Ramos (cell line): ENCODE data around the gene LBH.
"Not testable (repeated sequence)": the region's sequence is repeated elsewhere in the genome, so short reads cannot be mapped to it uniquely, and the experiment has no call there.

Experiments used
- in situ Hi-C: fragments of 300-500 bp; cut with MboI; formaldehyde crosslinking; loops from one replicate; pipeline ENCODE4 v1.14.3; 2022; ENCODE audit warnings: low sequenced_read_pairs; ENCODE audit not compliant: unreplicated experiment

Gene LBH

GRCh38 chr2:30269114-30269770, 37.9 kb downstream of the LBH start:
- in situ Hi-C loops = not testable (repeated sequence)

GRCh38 chr2:30269771-30270145, 38.4 kb downstream of the LBH start:
- in situ Hi-C loops = no loop called here

- in situ Hi-C loops = no loop called here
Observed at GRCh38 chr2:30270166-30270565, 38.8 kb downstream of the LBH start.

- in situ Hi-C loops = no loop called here
Observed at GRCh38 chr2:30271301-30271700, 40.0 kb downstream of the LBH start.

DNA sequence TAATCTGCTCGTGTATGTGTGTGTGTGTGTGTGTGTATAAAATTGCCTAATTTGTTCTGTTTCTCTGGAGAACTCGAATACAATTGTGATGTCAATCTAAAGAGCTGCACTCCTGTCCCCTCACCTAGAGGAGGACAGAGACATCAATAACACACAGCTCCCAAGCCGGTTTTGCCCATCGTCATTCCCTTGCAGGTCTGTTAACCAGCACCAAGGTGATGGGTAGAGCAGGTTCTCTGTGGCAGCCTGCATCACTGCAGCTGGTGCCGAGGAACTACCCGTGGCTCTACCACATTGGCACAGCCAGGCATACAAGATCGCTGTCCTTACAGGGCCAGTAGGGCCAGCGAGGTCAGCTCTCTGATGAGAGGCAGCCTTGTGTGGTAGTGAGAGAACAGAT, 41.0 kb downstream of the LBH start:
- in situ Hi-C loops = no loop called here

DNA sequence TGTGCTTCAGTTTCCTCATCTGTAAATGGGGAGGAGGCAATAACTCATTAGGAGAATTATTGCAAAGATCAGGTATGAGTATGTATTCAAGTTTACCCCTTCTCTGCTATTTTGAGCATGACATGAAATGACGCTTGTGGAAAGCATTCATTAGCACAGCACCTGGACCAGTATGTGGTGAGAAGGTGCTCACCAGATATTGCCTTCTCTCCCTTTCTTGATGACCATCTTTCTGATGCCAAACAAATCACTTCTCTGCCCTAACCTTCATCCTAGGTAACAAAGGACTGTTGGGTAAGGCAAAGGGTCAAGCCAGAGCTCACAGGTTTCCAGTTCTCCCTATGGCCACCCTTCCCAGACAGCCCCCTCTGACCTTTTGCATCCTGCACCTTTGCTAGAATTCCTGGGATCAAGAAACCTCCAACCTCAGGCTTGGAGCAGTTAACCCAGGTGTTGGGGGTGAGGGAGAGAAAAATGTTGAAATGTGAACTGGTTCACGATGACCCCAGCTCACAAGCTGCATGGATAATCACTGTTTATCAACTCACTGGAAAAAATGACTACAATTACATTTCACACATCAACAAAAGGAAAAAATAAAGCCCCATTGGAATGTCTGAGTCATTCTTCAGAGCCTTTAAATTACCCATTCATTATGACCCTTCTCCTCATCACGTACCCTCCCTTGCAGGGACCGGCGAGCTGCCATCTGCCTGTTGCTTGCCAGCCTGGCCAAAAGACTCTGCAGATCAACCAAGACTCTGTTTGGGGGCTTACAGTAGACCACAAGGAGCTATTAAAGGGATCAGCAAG, 41.6 kb downstream of the LBH start:
- in situ Hi-C loops = no loop called here

DNA sequence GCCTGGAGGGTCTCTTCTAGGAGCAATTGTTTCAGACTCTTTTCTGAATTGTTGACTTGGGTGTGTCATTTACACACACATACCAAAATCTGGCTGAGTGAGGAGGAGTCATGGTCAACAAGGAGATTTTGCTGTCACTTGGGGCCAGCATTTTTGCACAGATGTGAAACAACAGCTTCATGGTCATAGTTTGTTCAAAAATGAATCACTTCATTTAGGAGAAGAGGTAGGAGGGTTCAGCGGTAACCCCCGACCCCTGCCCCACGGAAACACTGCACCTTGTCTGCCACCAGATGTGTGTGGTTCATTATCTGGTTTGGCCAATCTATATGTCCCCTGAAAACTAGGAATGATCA, 42.2 kb downstream of the LBH start:
- in situ Hi-C loops = no loop called here

DNA sequence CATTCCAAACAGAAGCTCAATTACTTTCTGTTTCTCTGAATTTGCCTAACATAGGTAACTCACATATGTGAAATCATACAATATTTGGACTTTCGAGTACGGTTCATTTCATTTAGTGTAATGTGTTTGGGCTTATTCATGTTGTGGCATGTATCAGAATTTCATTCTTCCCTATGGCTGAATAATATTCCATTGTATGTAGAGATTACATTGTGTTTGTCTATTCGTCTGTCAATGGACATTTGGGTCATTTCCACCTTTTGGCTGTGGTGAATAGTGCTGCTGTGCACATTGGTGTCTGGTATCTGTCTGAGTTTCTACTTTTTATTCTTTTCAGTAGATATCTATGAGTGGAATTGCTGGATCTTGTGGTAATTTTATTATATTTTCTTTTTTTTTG, 43.9 kb downstream of the LBH start:
- in situ Hi-C loops = no loop called here

DNA sequence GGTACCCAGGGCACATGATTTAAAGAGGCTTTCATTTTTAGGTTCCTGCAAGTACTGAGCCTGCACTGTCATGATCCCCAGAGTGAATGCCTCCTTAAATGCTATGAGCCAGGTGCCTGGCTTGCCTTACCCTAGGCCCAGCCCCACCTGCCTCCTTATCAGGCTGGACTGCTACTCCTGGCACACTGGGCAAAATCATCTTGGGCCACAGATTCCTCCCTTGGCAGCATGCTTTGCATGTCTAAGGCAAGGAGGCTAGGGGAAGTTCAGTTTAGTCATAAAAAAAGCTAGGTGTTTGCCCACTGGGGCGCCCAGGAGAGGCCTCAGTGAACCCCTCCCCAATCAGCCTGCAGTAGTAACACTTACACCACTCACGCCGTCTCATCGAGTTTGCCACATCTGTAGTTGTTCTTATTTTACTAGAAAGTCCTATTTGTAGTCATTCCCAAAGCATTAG, 45.1 kb downstream of the LBH start:
- in situ Hi-C loops = no loop called here

DNA sequence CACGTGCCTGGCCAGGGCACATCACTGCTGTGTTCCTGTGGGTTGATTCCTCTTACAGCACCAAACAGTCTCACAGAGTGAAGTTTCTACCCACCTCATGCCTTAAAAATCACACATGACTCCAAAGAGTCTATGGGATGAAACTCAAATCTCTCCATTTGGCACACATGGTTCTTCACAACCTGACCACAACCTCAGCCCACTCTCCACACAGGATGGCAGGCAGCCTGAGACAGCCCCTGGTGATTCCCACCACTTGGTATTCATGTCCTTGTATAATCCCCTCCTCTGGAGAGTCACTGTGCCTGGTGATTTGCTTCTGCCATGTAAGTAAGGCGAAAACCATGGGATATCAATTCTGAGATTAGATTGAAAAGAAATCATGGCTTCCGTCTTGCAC, 46.2 kb downstream of the LBH start:
- in situ Hi-C loops = no loop called here

DNA sequence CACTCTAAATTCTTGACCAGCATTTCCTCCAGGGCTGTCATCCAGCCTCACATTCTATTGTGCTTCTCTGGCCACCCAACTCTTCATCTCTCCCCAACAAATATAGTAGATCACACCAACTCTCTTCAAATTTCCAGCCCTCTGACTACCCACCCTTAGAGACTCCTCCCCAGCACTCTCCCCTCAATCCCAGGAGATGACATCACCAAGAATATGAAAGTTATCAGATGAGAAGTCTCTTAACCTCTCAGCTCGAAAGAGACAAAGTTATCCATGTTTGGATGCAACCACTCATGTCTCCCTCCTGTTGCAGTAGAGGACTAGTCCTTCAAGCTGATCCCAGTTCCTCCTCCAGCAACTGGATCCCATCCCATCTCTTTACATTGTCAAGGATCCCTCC, 47.1 kb downstream of the LBH start:
- in situ Hi-C loops = no loop called here

DNA sequence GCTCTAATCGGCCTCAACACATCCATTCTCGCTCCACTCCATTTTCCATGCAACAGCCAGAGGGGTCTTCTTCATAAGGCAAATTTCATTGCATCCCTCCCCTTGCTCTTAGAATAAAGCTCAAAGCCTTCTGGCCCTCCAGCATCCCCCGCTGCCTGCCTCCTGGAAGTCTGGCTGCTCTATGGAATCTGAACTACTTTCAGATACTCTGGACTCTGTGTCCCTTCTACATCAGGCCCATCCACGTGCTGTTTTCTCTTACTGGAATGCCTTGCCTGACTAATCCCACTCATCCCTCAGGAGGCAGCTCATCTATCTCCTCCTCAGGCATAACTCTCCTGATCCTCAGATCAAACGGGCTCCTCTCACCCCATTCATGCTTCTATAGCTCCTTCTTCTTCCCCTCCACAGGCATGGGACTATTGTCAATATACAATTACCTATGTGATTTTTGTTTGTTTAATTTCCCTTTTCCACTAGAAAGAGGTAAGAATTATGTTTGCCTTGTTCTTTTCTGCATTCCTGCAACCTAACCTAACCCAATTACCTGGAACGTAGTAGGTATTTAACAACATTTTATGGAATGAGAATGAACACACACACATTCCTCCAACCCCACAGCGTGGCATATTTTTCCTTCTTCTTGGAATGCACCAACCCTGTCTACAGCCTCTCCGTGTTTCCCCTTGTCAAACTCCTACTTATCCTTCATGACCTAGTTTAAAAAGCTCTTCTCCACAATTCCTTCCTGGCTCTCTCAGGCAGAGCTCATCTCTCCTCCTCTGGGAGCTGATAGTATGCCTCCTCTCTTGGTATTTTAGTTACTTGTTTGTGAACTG, 49.5 kb downstream of the LBH start:
- in situ Hi-C loops = no loop called here

GRCh38 chr2:30282081-30282480, 50.7 kb downstream of the LBH start:
- in situ Hi-C loops = no loop called here

GRCh38 chr2:30282721-30283120, 51.4 kb downstream of the LBH start:
- in situ Hi-C loops = no loop called here

GRCh38 chr2:30283931-30284565, 52.7 kb downstream of the LBH start:
- in situ Hi-C loops = no loop called here

- in situ Hi-C loops = no loop called here
Observed at GRCh38 chr2:30285758-30286157, 54.4 kb downstream of the LBH start.

DNA sequence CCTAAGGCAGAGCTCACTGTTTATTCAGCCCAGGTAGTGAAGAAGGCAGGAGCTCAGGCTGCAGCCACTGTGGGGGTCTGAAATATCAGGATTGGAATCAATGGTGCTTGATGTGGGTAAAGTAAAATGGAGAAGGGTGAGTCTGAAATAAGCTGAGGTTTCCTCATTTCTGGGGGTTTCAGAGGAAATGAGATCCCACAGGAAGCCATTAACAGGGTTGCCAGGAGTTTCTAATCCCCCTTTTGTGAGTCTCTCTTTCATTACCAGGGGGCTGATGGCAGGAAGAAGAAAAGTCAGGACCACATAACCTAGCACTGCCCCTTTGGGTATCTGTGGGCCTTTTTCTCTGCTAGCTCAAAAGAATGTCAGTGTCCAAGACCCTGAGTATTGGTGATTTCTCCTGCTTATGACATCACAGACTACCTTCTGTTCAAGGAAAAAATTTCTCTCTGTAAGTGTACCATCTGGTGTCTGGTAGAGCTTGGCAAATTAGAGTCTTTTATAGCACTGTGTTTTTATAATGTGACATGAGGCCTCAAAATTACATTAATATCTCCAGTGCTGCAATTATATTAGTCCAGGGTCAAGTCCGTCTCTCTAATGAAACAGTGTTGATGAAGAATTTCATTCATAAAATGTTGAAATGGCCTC, 56.0 kb downstream of the LBH start:
- in situ Hi-C loops = no loop called here

- in situ Hi-C loops = no loop called here
Observed at GRCh38 chr2:30287857-30288513, 56.7 kb downstream of the LBH start.

DNA sequence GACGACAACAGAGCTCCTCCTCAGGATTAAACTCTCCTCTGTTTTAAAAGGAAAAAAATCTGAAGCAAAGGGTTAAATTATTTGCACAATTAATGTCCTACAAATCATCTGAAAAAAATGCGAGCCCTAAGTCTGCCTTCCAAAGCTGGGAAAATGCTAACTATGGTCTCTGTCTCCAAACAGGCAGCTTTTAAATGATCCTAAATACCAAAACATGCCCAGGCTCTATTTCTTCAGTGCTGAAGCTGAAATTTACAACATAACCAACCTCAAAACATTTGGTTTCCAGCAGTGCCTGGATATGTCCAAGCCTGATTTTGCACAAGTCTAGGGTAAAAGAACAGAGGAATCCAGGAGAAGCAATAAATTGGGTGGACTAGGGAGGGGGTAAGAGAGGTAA, 57.2 kb downstream of the LBH start:
- in situ Hi-C loops = no loop called here
